Thymus (tissue), 2 donors: ENCODE data around the gene ATXN3. TPM values are rescaled to one million over a fixed set of nuclear protein-coding genes. Genes with fewer than 3 reads are reported as not detected.

Experiments used
- polyA plus RNA-seq: library from polyadenylated mRNA; stranded (reverse); fragments of 200-250 nt; gene quantifications from one replicate; pipeline ENCODE4 v1.2.3, GENCODE V29; 2013
- total RNA-seq: library from RNA; stranded (reverse); fragments of 120-200 nt; gene quantifications from one replicate; pipeline ENCODE4 v1.2.4, GENCODE V29; 2013
- donor health status: healthy.

ATXN3 gene
- total and polyA plus RNA-seq, 2 donors: 30.5 to 32.3 TPM

Other genes with a start within 250 kb of the ATXN3 start
- 42.5 TPM for gene TC2N, start 239.0 kb downstream of the ATXN3 start, total RNA-seq
- gene TC2N, start 239.0 kb downstream of the ATXN3 start, polyA plus RNA-seq: 23.9 TPM
- gene FBLN5, start 158.9 kb downstream of the ATXN3 start, total RNA-seq: 32.2 TPM
- gene FBLN5, start 158.9 kb downstream of the ATXN3 start, polyA plus RNA-seq: 61.3 TPM
- gene TRIP11, start 66.5 kb downstream of the ATXN3 start, total RNA-seq: 20.6 TPM
- gene TRIP11, start 66.5 kb downstream of the ATXN3 start, polyA plus RNA-seq: 6.0 TPM
- 413 TPM for gene NDUFB1, start 15.1 kb upstream of the ATXN3 start, total RNA-seq
- gene NDUFB1, start 15.1 kb upstream of the ATXN3 start, polyA plus RNA-seq: 686 TPM
- 53.4 TPM for gene CPSF2, start 15.4 kb upstream of the ATXN3 start, total RNA-seq
- 12.3 TPM for gene CPSF2, start 15.4 kb upstream of the ATXN3 start, polyA plus RNA-seq
- gene SLC24A4, start 216.6 kb upstream of the ATXN3 start, total RNA-seq: 0.66 TPM
- 0.80 TPM for gene SLC24A4, start 216.6 kb upstream of the ATXN3 start, polyA plus RNA-seq